CD14-positive monocyte (primary cell): ENCODE measurements around the gene GALNT18. TPM values are rescaled to one million over a fixed set of nuclear protein-coding genes. Genes with fewer than 3 reads are reported as not detected.

ENCODE experiments used
- DNase-seq, 3 donors: peaks; one replicate each; pipeline ENCODE4 v3.0.0-alpha.2; 2011 to 2022
- H2AFZ ChIP-seq: 2 replicates; pipeline ENCODE4 v1.6.0; 2012; ENCODE audit warnings: mild to moderate bottlenecking, low read depth, low read length, inconsistent platforms; ENCODE audit not compliant: insufficient read depth, poor library complexity, severe bottlenecking
- H3K27ac ChIP-seq, 2 donors: 1 replicate in 1 of 2; 2 replicates in 1 of 2; pipeline ENCODE4 v1.5.1; 2012 to 2013; ENCODE audit warnings: low read length in 2 of 2, control low read depth in 1 of 2, inconsistent platforms in 1 of 2, low read depth in 1 of 2, mild to moderate bottlenecking in 1 of 2
- H3K27me3 ChIP-seq, 2 donors: one replicate each; pipeline versions ENCODE4 v1.6.0 to v1.6.1; 2011 to 2013; ENCODE audit warnings: low read length in 2 of 2; ENCODE audit not compliant: control insufficient read depth in 2 of 2, insufficient read depth in 2 of 2
- H3K36me3 ChIP-seq, 2 donors: replicated peaks in 1 of 2; 1 replicate in 1 of 2; 2 replicates in 1 of 2; pipeline versions ENCODE4 v1.5.1 to v1.6.1; 2012 to 2013; ENCODE audit warnings: low read length in 2 of 2, control low read depth in 1 of 2, inconsistent platforms in 1 of 2, mild to moderate bottlenecking in 1 of 2; ENCODE audit not compliant: insufficient read depth in 2 of 2, control insufficient read depth in 1 of 2
- H3K4me1 ChIP-seq, 2 donors: 1 replicate in 1 of 2; 2 replicates in 1 of 2; pipeline versions ENCODE4 v1.5.1 to v1.6.1; 2012 to 2013; ENCODE audit warnings: low read length in 2 of 2, control low read depth in 1 of 2, inconsistent platforms in 1 of 2, mild to moderate bottlenecking in 1 of 2, moderate library complexity in 1 of 2; ENCODE audit not compliant: insufficient read depth in 2 of 2, control insufficient read depth in 1 of 2
- H3K4me2 ChIP-seq: replicated peaks from 2 replicates; pipeline ENCODE3; 2012; ENCODE audit warnings: low read length, moderate library complexity, mild to moderate bottlenecking; ENCODE audit not compliant: poor library complexity, severe bottlenecking; ENCODE audit errors: extremely low read depth
- H3K4me3 ChIP-seq, 3 experiments: fragments of 200-600 bp in 1 of 3; sonication (generic) in 1 of 3; replicated peaks in 1 of 3; 1 replicate in 2 of 3; 2 replicates in 1 of 3; pipeline ENCODE4 v1.5.1; 2011 to 2013; ENCODE audit warnings: low read length in 3 of 3, mild to moderate bottlenecking in 3 of 3, control low read depth in 2 of 3, low read depth in 2 of 3, inconsistent platforms in 1 of 3, moderate library complexity in 1 of 3
- H3K79me2 ChIP-seq: 2 replicates; pipeline ENCODE4 v1.6.0; 2012; ENCODE audit warnings: mild to moderate bottlenecking, control low read depth, inconsistent platforms, low read length, moderate library complexity; ENCODE audit not compliant: insufficient read depth
- H3K9ac ChIP-seq: 2 replicates; pipeline ENCODE4 v1.6.0; 2017; ENCODE audit warnings: low read length, mild to moderate bottlenecking; ENCODE audit not compliant: insufficient read depth, poor library complexity, severe bottlenecking
- H3K9me3 ChIP-seq, 2 donors: replicated peaks in 1 of 2; 1 replicate in 1 of 2; 2 replicates in 1 of 2; pipeline versions ENCODE4 v1.5.1 to v1.6.1; 2012 to 2013; ENCODE audit warnings: low read length in 2 of 2, control low read depth in 1 of 2; ENCODE audit not compliant: control insufficient read depth in 1 of 2, insufficient read depth in 1 of 2
- H4K20me1 ChIP-seq: 2 replicates; pipeline ENCODE4 v1.6.0; 2012; ENCODE audit warnings: mild to moderate bottlenecking, low read length, control low read depth, moderate library complexity; ENCODE audit not compliant: insufficient read depth
- H3K27ac Mint-ChIP-seq, 7 donors: one replicate each; pipeline ENCODE4 v1.8.0; 2020; ENCODE audit warnings: mild to moderate bottlenecking in 7 of 7, mixed read lengths in 7 of 7, moderate library complexity in 6 of 7, inconsistent platforms in 2 of 7
- H3K27me3 Mint-ChIP-seq, 3 donors: one replicate each; pipeline ENCODE4 v1.8.0; 2021 to 2022; ENCODE audit warnings: low read depth in 3 of 3, mild to moderate bottlenecking in 3 of 3, mixed read lengths in 3 of 3, moderate library complexity in 3 of 3, inconsistent platforms in 1 of 3
- H3K36me3 Mint-ChIP-seq, 2 donors: one replicate each; pipeline ENCODE4 v1.8.0; 2020; ENCODE audit warnings: mixed read lengths in 2 of 2, inconsistent platforms in 1 of 2, mild to moderate bottlenecking in 1 of 2
- H3K4me1 Mint-ChIP-seq: one replicate; pipeline ENCODE4 v1.8.0; 2020; ENCODE audit warnings: mild to moderate bottlenecking, mixed read lengths
- H3K4me3 Mint-ChIP-seq, 2 donors: one replicate each; pipeline ENCODE4 v1.8.0; 2020; ENCODE audit warnings: mild to moderate bottlenecking in 2 of 2, mixed read lengths in 2 of 2, moderate library complexity in 1 of 2
- H3K9me3 Mint-ChIP-seq, 7 donors: one replicate each; pipeline ENCODE4 v1.8.0; 2020 to 2022; ENCODE audit warnings: mixed read lengths in 7 of 7, mild to moderate bottlenecking in 6 of 7, moderate library complexity in 6 of 7, inconsistent platforms in 2 of 7
- WGBS: methylation state at CpG from one replicate; pipeline ENCODE4 v1.1.5; 2013; ENCODE audit warnings: missing lambda C conversion rate; ENCODE audit not compliant: insufficient coverage; 5-methylcytosine and 5-hydroxymethylcytosine counted together
- intact Hi-C, 2 donors: fragments of 100-400 bp; cut with micrococcal nuclease; formaldehyde crosslinking; loops; one replicate each; pipeline versions ENCODE4 v1.15.0 to v1.15.1; 2023
- polyA plus RNA-seq, 3 donors: library from polyadenylated mRNA; depleted of rRNA in 1 of 3; unstranded in 2 of 3; stranded (reverse) in 1 of 3; fragments of 300-500 nt in 2 of 3; fragments of >200 nt in 1 of 3; fragmentation: Illumina TruSeq in 2 of 3; gene quantifications; 1 replicate in 2 of 3; 2 replicates in 1 of 3; pipeline ENCODE4 v1.2.3, GENCODE V29; 2012 to 2021
- TF ChIP-seq, protein P1 (sequence below): fragments of 200-600 bp; IDR thresholded peaks from one replicate; pipeline ENCODE4 v1.8.0; 2022; ENCODE audit warnings: antibody characterized with exemption, mild to moderate bottlenecking

GALNT18 gene
- polyA plus RNA-seq, 3 donors, result not detected

DNA sequence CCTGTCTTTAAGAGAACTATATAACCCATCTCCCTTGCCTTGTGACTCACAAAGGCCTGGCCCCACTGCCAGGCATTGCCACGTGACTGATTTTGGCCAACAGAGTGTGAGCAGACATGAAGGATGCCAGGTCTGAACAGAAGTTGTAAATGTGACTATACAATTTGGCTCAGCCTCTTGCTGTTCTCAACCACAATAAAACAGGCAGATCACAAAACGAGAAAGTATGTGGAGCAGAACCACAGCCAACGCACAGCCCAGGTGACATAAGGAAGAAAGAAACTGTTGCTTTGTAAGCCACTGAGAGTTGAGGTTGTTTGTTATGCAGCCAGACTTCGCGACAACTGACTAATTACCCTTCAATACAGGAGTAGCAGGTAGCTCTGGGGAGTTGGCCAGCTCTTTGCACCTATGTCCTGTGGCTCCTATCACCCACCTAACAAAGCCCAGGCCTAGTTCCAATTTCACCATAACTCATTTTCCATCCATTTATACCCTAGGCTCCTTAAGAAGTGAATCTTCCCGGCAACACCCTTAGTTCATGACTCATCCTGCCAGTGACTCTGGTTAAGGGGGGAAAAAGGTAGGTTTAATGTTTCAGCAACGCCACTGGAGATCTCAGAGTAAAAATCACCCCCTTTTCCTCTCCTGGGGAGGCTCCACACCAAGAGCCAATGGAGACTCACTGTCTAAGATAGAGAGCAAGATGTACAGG, 53.7 kb downstream of the GALNT18 start:
- H3K36me3 ChIP-seq, result no peaks in the 10 kb centered on the region
- Mint-ChIP-seq H3K4me1 (peaks cover 7% of the 10 kb centered on the region), H3K36me3 (no peaks in the 10 kb centered on the region), H3K9me3 (peaks cover 0 to 3% (median 0%) of the 10 kb centered on the region in 7 donors), H3K27me3 (peaks cover 0 to 5% (median 2%) of the 10 kb centered on the region in 3 donors), H3K27ac (no peak overlapping the region), H3K4me3 (no peak overlapping the region)
- no peak overlapping the region for H3K4me2 ChIP-seq
- H3K9me3 ChIP-seq, result no peaks in the 10 kb centered on the region
- intact Hi-C loops, result no loop called here
- DNase-seq, result no peak
- H2AFZ ChIP-seq, result no peak overlapping the region
- H4K20me1 ChIP-seq, result no peaks in the 10 kb centered on the region
- no peak overlapping the region for H3K27ac ChIP-seq
- WGBS, result no CpG with 5 or more reads among the region's 7 CpGs
- no peaks in the 10 kb centered on the region for H3K27me3 ChIP-seq
- no peak overlapping the region for H3K9ac ChIP-seq
- H3K79me2 ChIP-seq, result no peaks in the 10 kb centered on the region
- no peaks in the 10 kb centered on the region for H3K4me1 ChIP-seq
- TF ChIP-seq, protein P1, sequence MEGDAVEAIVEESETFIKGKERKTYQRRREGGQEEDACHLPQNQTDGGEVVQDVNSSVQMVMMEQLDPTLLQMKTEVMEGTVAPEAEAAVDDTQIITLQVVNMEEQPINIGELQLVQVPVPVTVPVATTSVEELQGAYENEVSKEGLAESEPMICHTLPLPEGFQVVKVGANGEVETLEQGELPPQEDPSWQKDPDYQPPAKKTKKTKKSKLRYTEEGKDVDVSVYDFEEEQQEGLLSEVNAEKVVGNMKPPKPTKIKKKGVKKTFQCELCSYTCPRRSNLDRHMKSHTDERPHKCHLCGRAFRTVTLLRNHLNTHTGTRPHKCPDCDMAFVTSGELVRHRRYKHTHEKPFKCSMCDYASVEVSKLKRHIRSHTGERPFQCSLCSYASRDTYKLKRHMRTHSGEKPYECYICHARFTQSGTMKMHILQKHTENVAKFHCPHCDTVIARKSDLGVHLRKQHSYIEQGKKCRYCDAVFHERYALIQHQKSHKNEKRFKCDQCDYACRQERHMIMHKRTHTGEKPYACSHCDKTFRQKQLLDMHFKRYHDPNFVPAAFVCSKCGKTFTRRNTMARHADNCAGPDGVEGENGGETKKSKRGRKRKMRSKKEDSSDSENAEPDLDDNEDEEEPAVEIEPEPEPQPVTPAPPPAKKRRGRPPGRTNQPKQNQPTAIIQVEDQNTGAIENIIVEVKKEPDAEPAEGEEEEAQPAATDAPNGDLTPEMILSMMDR, result no peak
- H3K4me3 ChIP-seq, result no peak overlapping the region

DNA sequence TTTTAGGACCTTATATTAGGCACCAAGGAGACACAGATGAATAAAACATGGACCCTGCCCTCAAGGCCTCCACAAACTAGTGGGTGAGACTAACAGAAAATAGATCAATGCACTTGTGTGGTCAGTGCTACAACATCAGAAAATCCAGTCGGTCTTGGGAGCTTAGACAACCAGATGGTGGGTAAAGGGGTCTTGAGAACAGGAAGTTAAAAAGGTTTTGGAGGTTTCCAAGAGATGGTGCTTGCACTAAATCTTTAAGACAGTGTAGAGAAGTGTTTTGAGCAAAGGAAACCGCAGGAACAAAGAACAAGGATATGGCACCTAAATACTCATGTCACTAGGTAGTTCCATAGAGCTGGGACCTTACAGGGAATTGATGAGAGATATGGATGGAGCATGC, 56.2 kb downstream of the GALNT18 start:
- Histone ChIP-seq H3K9ac (no peak overlapping the region), H3K4me2 (no peak overlapping the region), H3K9me3 (no peaks in the 10 kb centered on the region), H3K36me3 (no peaks in the 10 kb centered on the region), H3K79me2 (no peaks in the 10 kb centered on the region), H3K4me3 (no peak overlapping the region), H3K27me3 (no peaks in the 10 kb centered on the region), H2AFZ (no peak overlapping the region), H3K27ac (no peak overlapping the region), H3K4me1 (no peaks in the 10 kb centered on the region), H4K20me1 (no peaks in the 10 kb centered on the region)
- Mint-ChIP-seq H3K4me3 (no peak overlapping the region), H3K9me3 (peaks cover 0 to 3% (median 0%) of the 10 kb centered on the region in 7 donors), H3K27ac (no peak overlapping the region), H3K4me1 (peaks cover 7% of the 10 kb centered on the region), H3K27me3 (peaks cover 0 to 5% (median 0%) of the 10 kb centered on the region in 3 donors), H3K36me3 (no peaks in the 10 kb centered on the region)
- TF ChIP-seq, protein P1, result no peak
- no peak for DNase-seq
- intact Hi-C loops, result no loop called here
- WGBS, result 0% methylated on average over 1 of the region's 2 CpGs
